Aorta (tissue), 5 donors: ENCODE measurements around the gene MRGPRX1. TPM values are rescaled to one million over a fixed set of nuclear protein-coding genes. Genes with fewer than 3 reads are reported as not detected.
"Not testable (repeated sequence)": the region's sequence is repeated elsewhere in the genome, so short reads cannot be mapped to it uniquely, and the experiment has no call there.

ENCODE experiments used
- ATAC-seq: fragments of 200-7000 bp; cut with Tn5 transposase; one replicate; pipeline ENCODE4 v1.9.1; 2022; ENCODE audit warnings: moderate library complexity; ENCODE audit not compliant: low FRiP score
- DNase-seq, 2 donors: peaks; one replicate each; pipeline ENCODE4 v3.0.0-alpha.2; 2020
- H3K27ac ChIP-seq, 2 donors: one replicate each; pipeline ENCODE4 v1.5.1; 2013; ENCODE audit warnings: low read length in 2 of 2, mild to moderate bottlenecking in 2 of 2, moderate library complexity in 2 of 2, control low read depth in 1 of 2, inconsistent platforms in 1 of 2, low read depth in 1 of 2
- H3K27me3 ChIP-seq, 2 donors: one replicate each; pipeline ENCODE4 v1.6.1; 2013; ENCODE audit warnings: control low read depth in 1 of 2, low read length in 1 of 2, mild to moderate bottlenecking in 1 of 2, moderate library complexity in 1 of 2; ENCODE audit not compliant: insufficient read depth in 2 of 2, control insufficient read depth in 1 of 2
- H3K36me3 ChIP-seq, 2 donors: one replicate each; pipeline ENCODE4 v1.6.1; 2013; ENCODE audit warnings: control low read depth in 1 of 2, low read length in 1 of 2, mild to moderate bottlenecking in 1 of 2; ENCODE audit not compliant: insufficient read depth in 2 of 2, control insufficient read depth in 1 of 2
- H3K4me1 ChIP-seq, 2 donors: one replicate each; pipeline ENCODE4 v1.6.1; 2013; ENCODE audit warnings: low read length in 2 of 2, control low read depth in 1 of 2, mild to moderate bottlenecking in 1 of 2, moderate library complexity in 1 of 2; ENCODE audit not compliant: insufficient read depth in 2 of 2, control insufficient read depth in 1 of 2
- H3K4me3 ChIP-seq, 2 donors: one replicate each; pipeline ENCODE4 v1.5.1; 2013; ENCODE audit warnings: low read length in 2 of 2, control low read depth in 1 of 2, mild to moderate bottlenecking in 1 of 2
- H3K9me3 ChIP-seq: one replicate; pipeline ENCODE4 v1.6.1; 2013; ENCODE audit warnings: mild to moderate bottlenecking, low read length; ENCODE audit not compliant: control insufficient read depth
- WGBS, 2 donors: extraction: QIAGEN DNeasy Blood & Tissue Kit; methylation state at CpG; one replicate each; pipeline ENCODE4 v1.1.7; 2013; 5-methylcytosine and 5-hydroxymethylcytosine counted together
- intact Hi-C, 2 donors: fragments of 100-400 bp; cut with DNase I; formaldehyde crosslinking; loops; one replicate each; pipeline versions ENCODE4 v1.14.2 to v1.15.0; 2022
- polyA plus RNA-seq, 2 donors: library from polyadenylated mRNA; stranded (reverse); fragments of 200-250 nt; gene quantifications; one replicate each; pipeline ENCODE4 v1.2.3, GENCODE V29; 2013
- total RNA-seq, 2 donors: library from RNA; stranded (reverse); fragmentation: NEBNext Ultra II Directional; extraction: Animal tissue kit (Norgen Biotek cat#: 25700); gene quantifications; one replicate each; pipeline ENCODE4 v1.2.1, GENCODE V29; 2021
- donor health status: healthy with polysubstance abuse.
- donor health status: Bipolar disorder and iron deficiency.
- donor health status: DM: no; HTN: no; CAD: no.
- donor health status: DM: no; HTN: no; CAD: no.
- donor health status: DM: yes; HTN: yes; CAD: no.

MRGPRX1 gene
- total and polyA plus RNA-seq, 4 donors: not detected

- DNase-seq (no peak), ATAC-seq (no peak)
- no peak overlapping the region for H3K27ac ChIP-seq
- H3K36me3 ChIP-seq: no peaks in the 10 kb centered on the region
- H3K4me1 ChIP-seq: no peaks in the 10 kb centered on the region
- intact Hi-C loops: no loop called here
- 72 to 74% methylated on average over 5 of the region's 5 CpGs for WGBS, 2 donors
- H3K9me3 ChIP-seq: no peaks in the 10 kb centered on the region
- H3K4me3 ChIP-seq: no peak overlapping the region
- peaks cover 0 to 2% of the 10 kb centered on the region in 2 donors for H3K27me3 ChIP-seq
These were observed 3.1 kb downstream of the MRGPRX1 start for GRCh38 chr11:18936002-18936673.

GRCh38 chr11:18934195-18934814 is 4.9 kb downstream of the MRGPRX1 start:
- DNase-seq (no peak), ATAC-seq (no peak)
- 88 to 89% methylated on average over 22 of the region's 22 CpGs for WGBS, 2 donors
- H3K9me3 ChIP-seq: peaks cover 2% of the 10 kb centered on the region
- H3K36me3 ChIP-seq: no peaks in the 10 kb centered on the region
- no peak overlapping the region for H3K27ac ChIP-seq
- H3K4me1 ChIP-seq: no peaks in the 10 kb centered on the region
- intact Hi-C loops: no loop called here
- no peak overlapping the region for H3K4me3 ChIP-seq
- peaks cover 0 to 2% of the 10 kb centered on the region in 2 donors for H3K27me3 ChIP-seq

- Histone ChIP-seq H3K4me1 (no peaks in the 10 kb centered on the region), H3K36me3 (no peaks in the 10 kb centered on the region), H3K4me3 (no peak overlapping the region), H3K27me3 (peaks cover 0 to 2% of the 10 kb centered on the region in 2 donors), H3K9me3 (peaks cover 2% of the 10 kb centered on the region), H3K27ac (no peak overlapping the region)
- ATAC-seq (no peak), DNase-seq (no peak)
- intact Hi-C loops: no loop called here
- 84 to 86% methylated on average over 3 of the region's 3 CpGs for WGBS, 2 donors
These were observed 11.5 kb downstream of the MRGPRX1 start for GRCh38 chr11:18927550-18928322.

GRCh38 chr11:18925426-18925825 is 13.8 kb downstream of the MRGPRX1 start:
- intact Hi-C loops: loop anchor here in 1 of 2 donors (2.0 kb wide), 1 partner anchor 15 kb away; no protein-coding TSS in a partner anchor
- H3K4me3 ChIP-seq, H3K36me3 ChIP-seq, ATAC-seq, H3K9me3 ChIP-seq, H3K4me1 ChIP-seq, H3K27ac ChIP-seq, H3K27me3 ChIP-seq, DNase-seq: not testable (repeated sequence)
- 75 to 76% methylated on average over 2 of the region's 2 CpGs for WGBS, 2 donors

DNA sequence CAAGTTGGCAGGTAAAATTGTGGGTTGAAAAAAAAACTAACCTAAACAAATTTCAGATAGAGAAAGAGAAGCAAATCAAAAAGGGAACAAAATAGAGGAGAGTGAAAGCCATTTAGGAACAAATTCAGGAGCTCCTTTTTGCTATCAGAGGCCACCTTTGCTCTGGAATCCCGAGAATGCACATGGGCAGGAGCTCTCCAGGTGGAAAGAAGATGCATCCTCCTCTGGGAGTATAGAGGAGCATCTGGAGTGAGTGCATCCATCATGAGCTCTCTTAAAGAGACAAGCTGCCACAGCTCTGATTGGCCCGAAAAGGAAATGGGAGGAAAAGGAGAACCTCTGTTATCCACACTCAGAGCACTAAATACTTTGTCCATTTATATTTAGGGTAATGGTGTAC is 26.3 kb downstream of the MRGPRX1 start:
- 49 to 51% methylated on average over 2 of the region's 2 CpGs for WGBS, 2 donors
- Histone ChIP-seq H3K4me3 (no peak overlapping the region), H3K27me3 (no peaks in the 10 kb centered on the region), H3K9me3 (no peaks in the 10 kb centered on the region), H3K36me3 (no peaks in the 10 kb centered on the region), H3K27ac (no peak overlapping the region), H3K4me1 (no peaks in the 10 kb centered on the region)
- DNase-seq (no peak), ATAC-seq (no peak)
- intact Hi-C loops: no loop called here

DNA sequence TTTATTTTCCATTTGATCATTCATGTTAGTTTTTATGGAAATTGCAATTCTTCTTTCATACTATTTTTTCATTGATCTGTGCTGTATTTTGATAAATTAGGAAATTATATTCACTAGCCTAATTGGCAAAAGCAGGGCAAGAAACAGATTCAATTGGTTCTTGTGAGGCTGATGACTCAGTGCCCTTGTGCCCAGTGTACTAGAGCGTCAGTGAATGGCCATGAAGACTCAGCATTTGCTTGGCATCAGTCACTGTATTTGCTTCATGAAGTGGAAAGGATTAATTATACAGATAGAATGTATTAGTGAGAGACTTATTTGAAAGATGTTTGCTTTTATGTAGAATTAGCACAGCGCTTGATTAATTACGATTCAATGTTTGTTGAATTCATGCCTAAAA is 31.8 kb downstream of the MRGPRX1 start:
- ATAC-seq (no peak), DNase-seq (no peak)
- no peaks in the 10 kb centered on the region for H3K4me1 ChIP-seq
- intact Hi-C loops: no loop called here
- no peaks in the 10 kb centered on the region for H3K27me3 ChIP-seq
- no peaks in the 10 kb centered on the region for H3K36me3 ChIP-seq
- H3K4me3 ChIP-seq: no peak overlapping the region
- 88% methylated on average over 3 of the region's 3 CpGs for WGBS, 2 donors
- no peak overlapping the region for H3K27ac ChIP-seq
- H3K9me3 ChIP-seq: no peaks in the 10 kb centered on the region

- H3K36me3 ChIP-seq, H3K9me3 ChIP-seq, ATAC-seq, intact Hi-C loops, DNase-seq, H3K27me3 ChIP-seq, H3K27ac ChIP-seq, H3K4me1 ChIP-seq, H3K4me3 ChIP-seq: not testable (repeated sequence)
- WGBS, 2 donors: 33 to 43% methylated on average over 6 of the region's 6 CpGs
These were observed 38.6 kb downstream of the MRGPRX1 start for GRCh38 chr11:18900637-18901036.

DNA sequence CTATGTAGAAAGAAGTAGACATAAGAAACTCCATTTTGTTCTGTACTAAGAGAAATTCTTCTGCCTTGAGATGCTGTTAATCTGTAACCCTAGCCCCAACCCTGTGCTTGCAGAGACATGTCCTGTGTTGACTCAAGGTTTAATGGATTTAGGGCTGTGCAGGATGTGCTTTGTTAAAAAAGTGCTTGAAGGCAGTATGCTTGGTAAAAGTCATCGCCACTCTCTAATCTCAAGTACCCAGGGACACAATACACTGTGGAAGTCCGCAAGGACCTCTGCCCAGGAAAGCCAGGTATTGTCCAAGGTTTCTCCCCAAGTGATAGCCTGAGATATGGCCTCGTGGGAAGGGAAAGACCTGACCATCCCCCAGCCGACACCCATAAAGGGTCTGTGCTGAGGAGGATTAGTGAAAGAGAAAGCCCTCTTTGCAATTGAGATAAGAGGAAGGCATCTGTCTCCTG is 39.0 kb downstream of the MRGPRX1 start:
- intact Hi-C loops, H3K4me3 ChIP-seq, H3K27ac ChIP-seq, H3K4me1 ChIP-seq, H3K27me3 ChIP-seq, H3K36me3 ChIP-seq, ATAC-seq, H3K9me3 ChIP-seq, DNase-seq: not testable (repeated sequence)
- 37 to 48% methylated on average over 4 of the region's 4 CpGs for WGBS, 2 donors
